Activated naive CD8-positive, alpha-beta T cell treated with anti-CD3 and anti-CD28 coated beads, Interleukin-2, amount 10 ng/mL, durations not matched to agents 7 days and 5 days (primary cell): ENCODE measurements around the gene CFAP90. TPM values are rescaled to one million over a fixed set of nuclear protein-coding genes. Genes with fewer than 3 reads are reported as not detected.

Source experiments
- ATAC-seq: fragments of 150-1000 bp; cut with Tn5 transposase; one replicate; pipeline ENCODE4 v1.10.0; 2021; ENCODE audit warnings: low read depth, moderate library complexity
- POLR2A ChIA-PET: fragments of 350-600 bp; sonication (Branson Sonifier 250); formaldehyde crosslinking; loops from one replicate; lab custom pipeline; 2021; ENCODE audit warnings: antibody characterized with exemption; lab: Charles Lee
- DNase-seq: peaks from one replicate; pipeline ENCODE4 v3.0.0; 2021
- H3K27ac Mint-ChIP-seq: one replicate; pipeline ENCODE4 v1.8.0; 2022; ENCODE audit warnings: mild to moderate bottlenecking, mixed read lengths
- H3K27me3 Mint-ChIP-seq: one replicate; pipeline ENCODE4 v1.8.0; 2022; ENCODE audit warnings: mild to moderate bottlenecking, moderate library complexity, mixed read lengths
- H3K36me3 Mint-ChIP-seq: one replicate; pipeline ENCODE4 v1.8.0; 2021; ENCODE audit warnings: mild to moderate bottlenecking, mixed read lengths
- H3K4me1 Mint-ChIP-seq: one replicate; pipeline ENCODE4 v1.8.0; 2021; ENCODE audit warnings: mixed read lengths
- H3K4me3 Mint-ChIP-seq: one replicate; pipeline ENCODE4 v1.8.0; 2022; ENCODE audit warnings: mild to moderate bottlenecking, moderate library complexity, mixed read lengths
- H3K9me3 Mint-ChIP-seq: one replicate; pipeline ENCODE4 v1.8.0; 2021; ENCODE audit warnings: mixed read lengths
- total RNA-seq, 2 experiments: library from RNA; stranded (reverse); gene quantifications; one replicate each; pipeline ENCODE4 v1.2.3, GENCODE V29; 2021

CFAP90 gene
- total RNA-seq, 2 experiments from 2014 or later: not detected

DNA sequence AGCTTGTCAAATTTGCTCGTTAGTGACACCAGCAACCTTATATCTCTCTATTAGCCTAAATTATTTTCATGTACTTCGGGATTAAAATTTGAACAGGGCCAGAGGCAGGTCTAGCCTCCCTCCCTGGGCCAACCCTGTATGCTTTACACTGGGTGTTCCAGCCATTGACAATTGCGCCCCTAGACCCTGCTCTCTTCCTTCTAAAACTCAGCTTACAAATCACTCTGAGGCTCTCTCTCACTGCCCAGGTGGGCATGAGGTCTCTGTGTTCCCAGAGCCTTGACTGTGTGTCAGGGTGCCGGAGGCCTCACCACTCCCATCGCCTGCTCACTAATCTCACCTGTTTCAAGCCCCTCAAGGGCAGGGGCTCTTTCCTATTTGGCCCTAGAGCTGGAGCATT lies 6.4 kb upstream of the CFAP90 start:
- H3K9me3 Mint-ChIP-seq: peaks cover 3% of the 10 kb centered on the region
- H3K36me3 Mint-ChIP-seq: peaks cover 10% of the 10 kb centered on the region
- peaks cover 16% of the 10 kb centered on the region for H3K4me1 Mint-ChIP-seq
- DNase-seq (no peak), ATAC-seq (no peak)
- peaks cover 5% of the 10 kb centered on the region for H3K27me3 Mint-ChIP-seq
- POLR2A ChIA-PET: interaction anchor here (1.7 kb wide), 1 partner anchor 11 kb away, joined by 11 read pairs; the partner anchor contains the start of genes FASTKD3 and MTRR
- no peak overlapping the region for H3K4me3 Mint-ChIP-seq
- no peak overlapping the region for H3K27ac Mint-ChIP-seq

- peaks cover 21% of the 10 kb centered on the region for H3K4me1 Mint-ChIP-seq
- H3K9me3 Mint-ChIP-seq: peaks cover 3% of the 10 kb centered on the region
- peaks cover 10% of the 10 kb centered on the region for H3K36me3 Mint-ChIP-seq
- ATAC-seq: peak; percentile 65
- no peak overlapping the region for H3K27ac Mint-ChIP-seq
- POLR2A ChIA-PET: no interaction called here
- H3K4me3 Mint-ChIP-seq: no peak overlapping the region
- no peak for DNase-seq
- peaks cover 5% of the 10 kb centered on the region for H3K27me3 Mint-ChIP-seq
Observed at GRCh38 chr5:7856855-7857254, 5.9 kb upstream of the CFAP90 start.

DNA sequence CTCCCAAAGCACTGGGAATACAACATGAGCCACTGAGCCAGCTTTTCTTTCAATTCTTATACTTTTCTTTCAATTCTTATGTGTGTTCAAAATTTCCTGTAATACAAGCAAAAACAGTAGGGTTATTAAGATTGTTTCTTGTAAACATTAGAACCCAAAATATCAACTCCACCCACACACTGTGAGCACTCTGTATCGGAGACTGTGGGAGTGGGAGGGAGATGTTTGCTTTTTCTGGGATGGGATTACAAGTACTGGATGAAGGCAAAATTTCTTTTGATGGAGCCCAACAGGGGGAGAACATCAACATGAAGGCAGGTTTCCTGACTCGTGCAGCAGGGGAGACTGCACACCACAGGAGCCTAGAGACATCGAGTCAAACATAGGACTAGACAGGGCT lies 4.7 kb upstream of the CFAP90 start:
- peaks cover 27% of the 10 kb centered on the region for H3K4me1 Mint-ChIP-seq
- POLR2A ChIA-PET: no interaction called here
- H3K9me3 Mint-ChIP-seq: peaks cover 3% of the 10 kb centered on the region
- ATAC-seq: no peak
- DNase-seq: no peak
- H3K36me3 Mint-ChIP-seq: peaks cover 12% of the 10 kb centered on the region
- H3K27me3 Mint-ChIP-seq: peaks cover 8% of the 10 kb centered on the region
- no peak overlapping the region for H3K27ac Mint-ChIP-seq
- no peak overlapping the region for H3K4me3 Mint-ChIP-seq

DNA sequence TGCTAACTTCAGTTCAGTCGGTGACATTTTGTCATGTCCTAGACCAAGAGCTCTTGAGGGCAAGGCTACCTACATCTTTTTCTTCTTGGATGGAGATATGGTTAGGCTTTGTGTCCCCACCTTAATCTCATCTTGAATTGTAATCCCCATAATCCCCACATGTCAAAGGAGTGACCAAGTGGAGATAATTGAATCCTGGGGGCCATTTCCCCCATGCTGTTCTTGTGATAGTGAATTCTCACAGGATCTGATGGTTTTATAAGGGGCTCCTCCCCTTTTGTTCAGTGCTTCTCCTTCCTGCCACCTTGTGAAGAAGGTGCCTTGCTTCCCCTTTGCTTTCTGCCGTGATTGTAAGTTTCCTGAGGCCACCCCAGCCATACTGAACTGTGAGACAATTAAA lies 2.1 kb upstream of the CFAP90 start:
- POLR2A ChIA-PET: no interaction called here
- no peak overlapping the region for H3K27ac Mint-ChIP-seq
- H3K36me3 Mint-ChIP-seq: peaks cover 5% of the 10 kb centered on the region
- no peak for ATAC-seq
- no peak overlapping the region for H3K4me3 Mint-ChIP-seq
- no peak for DNase-seq
- H3K4me1 Mint-ChIP-seq: peaks cover 24% of the 10 kb centered on the region
- peaks cover 3% of the 10 kb centered on the region for H3K9me3 Mint-ChIP-seq
- H3K27me3 Mint-ChIP-seq: peaks cover 29% of the 10 kb centered on the region

- Mint-ChIP-seq H3K4me3 (no peak overlapping the region), H3K36me3 (peaks cover 4% of the 10 kb centered on the region)
- no peak for ATAC-seq
Observed at GRCh38 chr5:7852542-7852941, 1.6 kb upstream of the CFAP90 start.

DNA sequence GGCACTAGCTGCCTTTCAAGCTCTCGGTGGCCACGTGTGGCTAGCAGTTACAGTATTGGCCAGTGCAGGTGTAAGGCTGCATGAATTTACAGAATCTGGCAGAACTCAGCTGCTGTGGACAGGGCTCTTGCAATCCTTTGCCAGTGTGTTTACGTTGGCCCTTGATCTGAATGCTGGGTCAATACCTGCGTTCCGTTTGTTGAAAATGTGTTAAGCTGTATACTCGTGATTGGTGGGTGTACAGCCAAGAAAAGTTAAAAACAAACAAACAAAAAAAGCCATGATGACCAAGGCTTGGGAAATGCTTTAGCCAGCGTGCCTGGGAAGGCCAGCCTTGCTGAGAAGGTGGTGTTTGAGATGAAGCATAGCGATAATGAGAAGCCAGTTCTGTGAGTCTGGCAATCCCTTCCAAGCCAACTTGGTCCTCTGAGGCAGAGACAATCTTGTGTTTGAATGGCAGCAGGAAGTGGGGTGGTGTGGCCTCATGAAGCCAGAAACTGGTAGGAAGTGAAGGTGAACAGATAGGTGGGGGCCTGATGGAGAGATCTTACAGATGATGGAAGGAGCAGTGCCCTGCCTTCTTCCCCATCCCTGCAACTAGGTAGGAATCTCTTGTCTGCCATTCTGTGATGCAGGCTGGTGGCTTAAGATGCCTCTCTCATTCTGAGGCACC lies 820 bp upstream of the CFAP90 start:
- no peak for DNase-seq
- Mint-ChIP-seq H3K27ac (no peak overlapping the region), H3K27me3 (peaks cover 38% of the 10 kb centered on the region), H3K4me3 (peak overlapping the region; percentile 2), H3K36me3 (peaks cover 4% of the 10 kb centered on the region), H3K9me3 (peaks cover 3% of the 10 kb centered on the region), H3K4me1 (peaks cover 20% of the 10 kb centered on the region)
- ATAC-seq: peak; percentile 67
- POLR2A ChIA-PET: interaction anchor here (0.9 kb wide), 1 partner anchor 17 kb away, joined by 3 read pairs; the partner anchor contains the start of genes FASTKD3 and MTRR

More at GRCh38 chr5:7852542-7852941, 1.6 kb upstream of the CFAP90 start:
- POLR2A ChIA-PET: no interaction called here
- peaks cover 21% of the 10 kb centered on the region for H3K4me1 Mint-ChIP-seq
- H3K9me3 Mint-ChIP-seq: peaks cover 3% of the 10 kb centered on the region
- no peak overlapping the region for H3K27ac Mint-ChIP-seq
- H3K27me3 Mint-ChIP-seq: peaks cover 33% of the 10 kb centered on the region
- DNase-seq: no peak

DNA sequence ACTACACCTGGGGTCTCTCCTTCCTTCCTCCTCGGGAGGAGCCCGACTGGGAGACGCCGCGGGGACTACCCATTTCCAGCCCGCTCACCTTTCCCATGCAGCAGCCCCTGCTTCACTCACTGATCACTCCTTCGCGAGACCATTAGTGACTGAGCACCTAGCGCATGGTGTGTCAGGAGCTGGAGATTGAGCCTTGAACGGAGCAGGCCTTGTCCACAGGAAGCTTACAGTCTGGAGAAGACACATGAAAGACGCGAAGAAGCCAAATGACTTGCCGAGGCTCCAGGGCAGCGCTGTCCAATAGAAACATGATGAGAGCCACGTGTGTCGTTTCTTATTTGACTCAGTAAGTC lies 283 bp upstream of the CFAP90 start:
- peaks cover 4% of the 10 kb centered on the region for H3K36me3 Mint-ChIP-seq
- peaks cover 3% of the 10 kb centered on the region for H3K9me3 Mint-ChIP-seq
- POLR2A ChIA-PET: interaction anchor here (0.9 kb wide), 1 partner anchor 18 kb away, joined by 3 read pairs; the partner anchor contains the start of genes FASTKD3 and MTRR
- H3K4me1 Mint-ChIP-seq: peaks cover 20% of the 10 kb centered on the region
- peaks cover 43% of the 10 kb centered on the region for H3K27me3 Mint-ChIP-seq
- ATAC-seq: no peak
- H3K27ac Mint-ChIP-seq: peak overlapping the region; percentile 56
- no peak for DNase-seq
- H3K4me3 Mint-ChIP-seq: peak overlapping the region; percentile 75

DNA sequence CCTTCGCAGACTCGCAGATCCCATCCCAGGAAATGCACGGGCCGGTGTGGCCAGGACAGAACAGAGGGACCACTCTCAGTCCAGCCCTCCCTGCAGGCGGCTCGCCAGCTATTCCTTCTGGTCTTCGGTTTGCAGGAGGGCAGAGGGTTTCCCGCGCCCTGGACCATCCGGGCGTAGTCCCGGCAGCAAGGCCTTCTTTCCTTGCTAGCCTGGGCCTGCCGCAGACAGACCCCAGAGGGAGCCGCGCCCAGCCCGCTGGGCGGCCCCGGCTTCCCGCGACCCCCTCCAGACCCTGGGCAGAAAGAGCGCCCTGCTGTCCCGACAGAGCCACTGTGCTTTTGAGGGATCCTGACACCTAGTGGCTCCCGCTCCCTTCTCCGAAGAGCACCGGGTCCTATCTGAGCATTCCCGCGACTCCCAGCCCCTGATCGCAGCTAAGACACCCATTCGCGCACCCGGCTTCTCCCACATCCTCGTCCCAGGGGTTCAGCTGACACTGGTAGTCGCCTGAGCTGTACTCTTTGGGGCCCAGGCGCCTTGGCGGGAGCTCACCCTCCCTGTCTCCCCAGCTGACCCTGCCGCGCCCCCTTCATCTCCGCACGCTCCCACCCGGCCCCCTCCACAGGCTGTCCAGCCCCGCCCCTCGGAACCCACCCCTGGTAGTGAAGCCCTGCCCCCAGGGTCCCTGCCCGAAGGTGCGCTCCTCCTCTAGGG lies 1.1 kb downstream of the CFAP90 start:
- ATAC-seq (peak; percentile 20), DNase-seq (no peak)
- peaks cover 4% of the 10 kb centered on the region for H3K36me3 Mint-ChIP-seq
- POLR2A ChIA-PET: interaction anchor here (1.4 kb wide), 1 partner anchor 19 kb away, joined by 3 read pairs; the partner anchor contains the start of genes FASTKD3 and MTRR
- no peak overlapping the region for H3K27ac Mint-ChIP-seq
- peaks cover 20% of the 10 kb centered on the region for H3K4me1 Mint-ChIP-seq
- H3K27me3 Mint-ChIP-seq: peaks cover 41% of the 10 kb centered on the region
- peaks cover 3% of the 10 kb centered on the region for H3K9me3 Mint-ChIP-seq
- H3K4me3 Mint-ChIP-seq: peak overlapping the region; percentile 65

GRCh38 chr5:7848296-7848695 lies 2.6 kb downstream of the CFAP90 start:
- Mint-ChIP-seq H3K4me1 (peaks cover 20% of the 10 kb centered on the region), H3K4me3 (no peak overlapping the region), H3K36me3 (peaks cover 2% of the 10 kb centered on the region), H3K9me3 (peaks cover 2% of the 10 kb centered on the region), H3K27ac (no peak overlapping the region), H3K27me3 (peaks cover 46% of the 10 kb centered on the region)
- no peak for DNase-seq
- POLR2A ChIA-PET: no interaction called here
- ATAC-seq: no peak

- Mint-ChIP-seq H3K27me3 (peaks cover 47% of the 10 kb centered on the region), H3K27ac (no peak overlapping the region), H3K4me1 (peaks cover 6% of the 10 kb centered on the region), H3K9me3 (no peaks in the 10 kb centered on the region), H3K36me3 (peaks cover 2% of the 10 kb centered on the region), H3K4me3 (no peak overlapping the region)
- ATAC-seq (no peak), DNase-seq (no peak)
- POLR2A ChIA-PET: no interaction called here
Observed at GRCh38 chr5:7846327-7846726, 4.6 kb downstream of the CFAP90 start.

DNA sequence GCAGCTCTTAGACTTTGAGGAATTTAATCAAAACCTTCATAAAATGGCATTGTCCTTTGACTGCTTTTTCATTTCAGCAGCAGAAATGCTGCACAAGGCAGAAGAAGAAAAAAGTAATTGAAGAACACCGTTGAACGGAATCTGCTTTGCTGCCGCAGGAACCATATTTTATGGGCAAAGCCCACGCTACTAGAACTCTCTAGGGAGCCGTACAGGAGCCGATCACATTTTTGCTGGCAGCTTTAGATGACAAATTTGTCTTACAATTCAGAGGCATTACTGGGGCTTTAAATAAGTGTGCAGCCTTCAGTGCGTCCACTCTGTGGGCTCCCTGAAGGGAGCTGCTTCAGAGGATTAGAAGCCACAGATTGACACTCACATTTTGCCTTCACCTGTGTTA lies 5.4 kb downstream of the CFAP90 start:
- peaks cover 4% of the 10 kb centered on the region for H3K4me1 Mint-ChIP-seq
- H3K27me3 Mint-ChIP-seq: peaks cover 44% of the 10 kb centered on the region
- no peak overlapping the region for H3K4me3 Mint-ChIP-seq
- no peaks in the 10 kb centered on the region for H3K9me3 Mint-ChIP-seq
- ATAC-seq: no peak
- POLR2A ChIA-PET: no interaction called here
- no peak for DNase-seq
- H3K36me3 Mint-ChIP-seq: no peaks in the 10 kb centered on the region
- H3K27ac Mint-ChIP-seq: no peak overlapping the region

- Mint-ChIP-seq H3K4me1 (peaks cover 3% of the 10 kb centered on the region), H3K36me3 (no peaks in the 10 kb centered on the region), H3K4me3 (no peak overlapping the region), H3K27me3 (peaks cover 42% of the 10 kb centered on the region), H3K27ac (no peak overlapping the region), H3K9me3 (no peaks in the 10 kb centered on the region)
- ATAC-seq (no peak), DNase-seq (no peak)
- POLR2A ChIA-PET: no interaction called here
Observed at GRCh38 chr5:7844901-7845300, 6.0 kb downstream of the CFAP90 start.

GRCh38 chr5:7842531-7842930 lies 8.4 kb downstream of the CFAP90 start:
- DNase-seq (no peak), ATAC-seq (no peak)
- no peaks in the 10 kb centered on the region for H3K4me1 Mint-ChIP-seq
- no peaks in the 10 kb centered on the region for H3K36me3 Mint-ChIP-seq
- H3K4me3 Mint-ChIP-seq: no peak overlapping the region
- no peak overlapping the region for H3K27ac Mint-ChIP-seq
- H3K9me3 Mint-ChIP-seq: no peaks in the 10 kb centered on the region
- POLR2A ChIA-PET: no interaction called here
- H3K27me3 Mint-ChIP-seq: peaks cover 22% of the 10 kb centered on the region

- H3K36me3 Mint-ChIP-seq: no peaks in the 10 kb centered on the region
- POLR2A ChIA-PET: no interaction called here
Observed at GRCh38 chr5:7837403-7837802, 13.5 kb downstream of the CFAP90 start.

More at GRCh38 chr5:7837403-7837802, 13.5 kb downstream of the CFAP90 start:
- H3K27ac Mint-ChIP-seq: no peak overlapping the region
- H3K4me3 Mint-ChIP-seq: no peak overlapping the region
- peaks cover 8% of the 10 kb centered on the region for H3K27me3 Mint-ChIP-seq
- H3K9me3 Mint-ChIP-seq: no peaks in the 10 kb centered on the region
- no peaks in the 10 kb centered on the region for H3K4me1 Mint-ChIP-seq
- DNase-seq (no peak), ATAC-seq (no peak)
